Right atrium auricular region (tissue), 2 donors: ENCODE data around the gene ADARB2. TPM values are rescaled to one million over a fixed set of nuclear protein-coding genes. Genes with fewer than 3 reads are reported as not detected.

Experiments
- DNase-seq: peaks from one replicate; pipeline ENCODE4 v3.0.0-alpha.2; 2019; ENCODE audit warnings: low spot score
- H3K27ac ChIP-seq, 2 donors: fragments of 200-600 bp; sonication (generic); 1 replicate in 1 of 2; 2 replicates in 1 of 2; pipeline ENCODE4 v1.5.1; 2016 to 2019
- H3K27me3 ChIP-seq, 2 donors: fragments of 200-600 bp; sonication (generic); one replicate each; pipeline versions ENCODE4 v1.5.1 to v1.6.0; 2017 to 2019
- H3K36me3 ChIP-seq: fragments of 200-600 bp; sonication (generic); one replicate; pipeline ENCODE4 v1.5.1; 2016
- H3K4me1 ChIP-seq, 2 donors: fragments of 200-600 bp; sonication (generic); one replicate each; pipeline versions ENCODE4 v1.5.1 to v1.6.0; 2017 to 2019
- H3K4me3 ChIP-seq, 2 donors: fragments of 200-600 bp; sonication (generic); 1 replicate in 1 of 2; 2 replicates in 1 of 2; pipeline ENCODE4 v1.5.1; 2017 to 2019; ENCODE audit warnings: mild to moderate bottlenecking in 1 of 2, moderate library complexity in 1 of 2
- H3K9me3 ChIP-seq, 2 donors: fragments of 200-600 bp; sonication (generic); one replicate each; pipeline ENCODE4 v1.5.1; 2019
- total RNA-seq, 2 donors: library from RNA; depleted of rRNA; stranded (reverse); fragments of >200 nt; gene quantifications; one replicate each; pipeline ENCODE4 v1.1.0, GENCODE V29; 2016
- TF ChIP-seq, protein P1 (sequence below), 2 donors: fragments of 200-600 bp; sonication (generic); IDR thresholded peaks; one replicate each; pipeline ENCODE4 v1.5.1; 2019; ENCODE audit warnings: antibody characterized with exemption in 2 of 2

ADARB2 gene
- total RNA-seq, 2 donors from 2014 or later, result 0.33 to 0.71 TPM

DNA sequence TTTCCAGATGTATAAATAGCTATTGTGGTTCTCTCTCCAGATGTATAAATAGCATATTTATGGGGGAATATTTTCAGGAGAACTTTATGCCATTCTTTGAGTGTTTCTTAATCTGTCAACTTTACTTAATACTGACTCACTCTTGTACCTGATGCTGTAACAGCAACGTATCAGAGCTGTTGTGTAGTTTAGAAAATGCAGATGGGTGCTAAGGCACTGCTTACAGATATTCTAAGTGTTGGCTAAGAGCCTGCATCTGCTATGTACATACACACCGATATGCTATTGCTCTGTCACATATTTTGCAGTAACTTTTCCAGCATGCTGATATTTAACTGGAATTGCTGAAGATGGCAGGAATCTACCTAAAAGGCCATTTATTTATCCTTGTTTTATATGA is 609.2 kb downstream of the ADARB2 start:
- Histone ChIP-seq H3K4me3 (no peak overlapping the region), H3K9me3 (no peaks in the 10 kb centered on the region), H3K4me1 (no peaks in the 10 kb centered on the region), H3K27me3 (no peaks in the 10 kb centered on the region), H3K36me3 (peaks cover 68% of the 10 kb centered on the region), H3K27ac (no peak overlapping the region)
- TF ChIP-seq, protein P1, sequence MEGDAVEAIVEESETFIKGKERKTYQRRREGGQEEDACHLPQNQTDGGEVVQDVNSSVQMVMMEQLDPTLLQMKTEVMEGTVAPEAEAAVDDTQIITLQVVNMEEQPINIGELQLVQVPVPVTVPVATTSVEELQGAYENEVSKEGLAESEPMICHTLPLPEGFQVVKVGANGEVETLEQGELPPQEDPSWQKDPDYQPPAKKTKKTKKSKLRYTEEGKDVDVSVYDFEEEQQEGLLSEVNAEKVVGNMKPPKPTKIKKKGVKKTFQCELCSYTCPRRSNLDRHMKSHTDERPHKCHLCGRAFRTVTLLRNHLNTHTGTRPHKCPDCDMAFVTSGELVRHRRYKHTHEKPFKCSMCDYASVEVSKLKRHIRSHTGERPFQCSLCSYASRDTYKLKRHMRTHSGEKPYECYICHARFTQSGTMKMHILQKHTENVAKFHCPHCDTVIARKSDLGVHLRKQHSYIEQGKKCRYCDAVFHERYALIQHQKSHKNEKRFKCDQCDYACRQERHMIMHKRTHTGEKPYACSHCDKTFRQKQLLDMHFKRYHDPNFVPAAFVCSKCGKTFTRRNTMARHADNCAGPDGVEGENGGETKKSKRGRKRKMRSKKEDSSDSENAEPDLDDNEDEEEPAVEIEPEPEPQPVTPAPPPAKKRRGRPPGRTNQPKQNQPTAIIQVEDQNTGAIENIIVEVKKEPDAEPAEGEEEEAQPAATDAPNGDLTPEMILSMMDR (IDR thresholded peaks at IDR 0.05), result no peak
- DNase-seq, result no peak

DNA sequence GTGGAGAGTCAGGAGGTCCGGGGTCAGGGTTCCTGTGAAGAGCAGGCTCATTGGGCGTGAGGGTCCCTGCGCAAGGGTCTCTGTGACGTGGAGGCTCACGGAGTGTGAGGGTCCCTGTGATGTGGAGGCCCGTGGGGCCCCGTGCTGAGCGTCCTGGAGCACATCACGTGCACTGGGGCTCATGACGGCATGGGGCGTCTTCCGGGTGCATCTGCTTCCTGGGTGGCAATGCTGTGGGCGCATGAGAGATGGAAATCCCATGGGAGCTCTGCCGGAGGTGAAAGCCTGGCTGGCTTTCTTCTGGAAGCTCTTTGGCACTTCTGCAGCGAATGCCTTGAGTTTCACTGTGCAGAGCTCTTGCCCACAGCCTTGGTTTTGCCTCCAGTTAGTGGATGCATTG is 609.7 kb downstream of the ADARB2 start:
- no peaks in the 10 kb centered on the region for H3K27me3 ChIP-seq
- TF ChIP-seq, protein P1 (IDR thresholded peaks at IDR 0.05), result no peak
- H3K27ac ChIP-seq, result no peak overlapping the region
- no peak overlapping the region for H3K4me3 ChIP-seq
- peaks cover 68% of the 10 kb centered on the region for H3K36me3 ChIP-seq
- DNase-seq, result no peak
- H3K4me1 ChIP-seq, result no peaks in the 10 kb centered on the region
- H3K9me3 ChIP-seq, result no peaks in the 10 kb centered on the region
